IPS DF 6.9 (cell line): ENCODE measurements around the gene ZDHHC9.

ENCODE experiments used
- DNase-seq: peaks from one replicate; pipeline ENCODE4 v3.0.0-alpha.2; 2013; ENCODE audit warnings: low read depth, low spot score
- H3K27ac ChIP-seq: one replicate; pipeline ENCODE4 v1.5.1; 2013; ENCODE audit warnings: low read length, control low read depth
- H3K27me3 ChIP-seq: 2 replicates; pipeline ENCODE4 v1.6.1; 2013; ENCODE audit warnings: mild to moderate bottlenecking, low read length; ENCODE audit not compliant: control insufficient read depth, insufficient read depth
- H3K36me3 ChIP-seq: 2 replicates; pipeline ENCODE4 v1.6.1; 2013; ENCODE audit warnings: low read length; ENCODE audit not compliant: control insufficient read depth, insufficient read depth
- H3K4me1 ChIP-seq: 2 replicates; pipeline ENCODE4 v1.6.1; 2013; ENCODE audit warnings: low read length; ENCODE audit not compliant: control insufficient read depth, insufficient read depth
- H3K4me3 ChIP-seq: 2 replicates; pipeline ENCODE4 v1.5.1; 2013; ENCODE audit warnings: mild to moderate bottlenecking, low read length
- H3K9me3 ChIP-seq: 2 replicates; pipeline ENCODE4 v1.6.1; 2013; ENCODE audit warnings: low read length, inconsistent platforms; ENCODE audit not compliant: control insufficient read depth, insufficient read depth
- whole genome bisulfite sequencing: extraction: QIAGEN DNeasy Blood & Tissue Kit; methylation state at CpG from one replicate; pipeline ENCODE4 v1.1.7; 2013; ENCODE audit warnings: mixed read lengths, missing lambda C conversion rate; ENCODE audit not compliant: insufficient read length, insufficient coverage; 5-methylcytosine and 5-hydroxymethylcytosine counted together

ZDHHC9 gene

DNA sequence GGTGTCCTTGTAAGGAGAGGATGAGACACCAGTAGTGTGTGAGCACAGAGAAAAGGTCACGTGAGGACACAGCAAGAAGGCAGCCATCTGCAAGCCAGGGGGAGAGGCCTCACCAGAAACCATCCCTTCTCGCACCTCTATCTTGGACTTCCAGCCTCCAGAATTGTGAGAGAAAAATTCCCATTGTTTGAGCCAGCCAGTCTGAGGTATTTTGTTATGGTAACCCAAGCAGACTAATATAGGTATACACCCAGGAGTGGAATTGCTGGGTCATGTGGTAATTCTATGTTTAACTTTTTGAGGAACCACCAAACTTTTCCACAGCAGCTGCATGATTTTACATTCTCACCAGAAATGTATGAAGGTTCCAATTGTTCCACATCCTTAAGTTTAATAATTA is 25.6 kb downstream of the ZDHHC9 start:
- no peak for DNase-seq
- Histone ChIP-seq H3K9me3 (no peaks in the 10 kb centered on the region), H3K27me3 (no peaks in the 10 kb centered on the region), H3K4me1 (no peaks in the 10 kb centered on the region), H3K4me3 (no peak overlapping the region), H3K36me3 (no peaks in the 10 kb centered on the region), H3K27ac (no peak overlapping the region)
- no CpG with 5 or more reads among the region's 2 CpGs for WGBS

GRCh38 chrX:129813662-129814368 is 29.9 kb downstream of the ZDHHC9 start:
- Histone ChIP-seq H3K4me3 (no peak overlapping the region), H3K4me1 (no peaks in the 10 kb centered on the region), H3K27me3 (no peaks in the 10 kb centered on the region), H3K27ac (no peak overlapping the region), H3K9me3 (no peaks in the 10 kb centered on the region), H3K36me3 (peaks cover 3% of the 10 kb centered on the region; the same call in 1 of the 2 replicates)
- no CpG with 5 or more reads among the region's 6 CpGs for WGBS
- DNase-seq: no peak

- Histone ChIP-seq H3K4me1 (no peaks in the 10 kb centered on the region), H3K4me3 (no peak overlapping the region), H3K9me3 (no peaks in the 10 kb centered on the region), H3K27me3 (no peaks in the 10 kb centered on the region), H3K36me3 (peaks cover 5% of the 10 kb centered on the region; the same call in 1 of the 2 replicates), H3K27ac (no peak overlapping the region)
- DNase-seq: no peak
- no CpG with 5 or more reads among the region's 7 CpGs for WGBS
Measured at GRCh38 chrX:129808829-129809796, 34.6 kb downstream of the ZDHHC9 start.

DNA sequence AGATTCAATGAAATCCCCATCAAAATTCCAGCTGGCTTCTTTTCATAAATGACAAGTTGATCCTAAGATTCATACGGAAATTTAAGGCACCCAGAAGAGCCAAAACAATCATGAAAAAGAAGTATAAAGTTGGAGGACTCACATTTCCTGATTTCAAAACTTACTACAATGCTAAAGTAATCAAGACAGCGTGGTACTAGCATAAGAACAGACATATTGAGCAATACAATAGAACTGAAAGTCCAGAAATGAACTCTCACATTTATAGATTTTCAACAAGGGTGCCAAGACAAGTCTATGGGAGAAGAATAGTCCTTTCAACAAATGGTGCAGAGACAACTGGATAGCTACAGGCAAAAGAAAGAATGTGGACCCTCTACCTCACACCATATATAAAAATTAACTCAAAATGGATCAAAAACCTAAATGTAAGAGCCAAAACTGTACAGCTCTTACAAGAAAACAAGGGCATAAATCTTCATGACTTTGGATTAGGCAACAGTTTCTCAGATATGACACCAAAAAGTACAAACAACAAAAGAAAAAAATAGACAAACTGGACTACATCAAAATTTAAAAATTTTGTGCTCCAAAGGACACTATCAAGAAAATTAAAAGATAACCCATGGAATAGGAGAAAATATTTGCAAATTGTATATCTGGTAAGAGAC is 35.4 kb downstream of the ZDHHC9 start:
- no CpG with 5 or more reads among the region's 2 CpGs for WGBS
- Histone ChIP-seq H3K27ac (no peak overlapping the region), H3K4me1 (no peaks in the 10 kb centered on the region), H3K4me3 (no peak overlapping the region), H3K36me3 (peaks cover 5% of the 10 kb centered on the region; the same call in 1 of the 2 replicates), H3K9me3 (no peaks in the 10 kb centered on the region), H3K27me3 (no peaks in the 10 kb centered on the region)
- no peak for DNase-seq

DNA sequence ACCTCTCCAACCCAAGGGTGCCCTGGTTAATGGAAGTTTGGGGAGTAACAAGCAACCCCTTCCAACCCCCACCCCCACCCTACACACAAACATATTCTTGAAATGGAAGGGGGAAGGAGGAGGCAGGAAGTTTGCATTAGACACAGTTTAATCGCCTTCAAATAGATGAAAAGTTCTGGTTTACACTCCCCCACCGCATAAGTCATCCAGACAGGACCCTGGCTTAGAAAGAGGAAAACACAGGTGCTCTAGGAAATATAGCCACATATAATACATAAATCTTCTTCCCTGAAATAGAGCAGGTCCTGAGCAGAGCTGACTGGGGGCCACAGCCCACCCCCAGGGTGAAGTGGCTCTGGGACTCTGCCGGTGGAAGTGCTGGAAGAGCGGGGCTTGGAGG is 38.9 kb downstream of the ZDHHC9 start:
- Histone ChIP-seq H3K27me3 (no peaks in the 10 kb centered on the region), H3K4me3 (no peak overlapping the region), H3K4me1 (no peaks in the 10 kb centered on the region), H3K27ac (no peak overlapping the region), H3K9me3 (no peaks in the 10 kb centered on the region), H3K36me3 (0 out of 2 replicates have a peak, but pooled peaks cover 3% of the 10 kb centered on the region)
- WGBS: no CpG with 5 or more reads among the region's 4 CpGs
- DNase-seq: no peak

- Histone ChIP-seq H3K36me3 (0 out of 2 replicates have a peak, but pooled peaks cover 3% of the 10 kb centered on the region), H3K27me3 (no peaks in the 10 kb centered on the region), H3K27ac (no peak overlapping the region), H3K4me1 (no peaks in the 10 kb centered on the region), H3K4me3 (no peak overlapping the region), H3K9me3 (no peaks in the 10 kb centered on the region)
- no peak for DNase-seq
- WGBS: no CpG with 5 or more reads among the region's 1 CpG
Measured at GRCh38 chrX:129802863-129803262, 40.8 kb downstream of the ZDHHC9 start.

DNA sequence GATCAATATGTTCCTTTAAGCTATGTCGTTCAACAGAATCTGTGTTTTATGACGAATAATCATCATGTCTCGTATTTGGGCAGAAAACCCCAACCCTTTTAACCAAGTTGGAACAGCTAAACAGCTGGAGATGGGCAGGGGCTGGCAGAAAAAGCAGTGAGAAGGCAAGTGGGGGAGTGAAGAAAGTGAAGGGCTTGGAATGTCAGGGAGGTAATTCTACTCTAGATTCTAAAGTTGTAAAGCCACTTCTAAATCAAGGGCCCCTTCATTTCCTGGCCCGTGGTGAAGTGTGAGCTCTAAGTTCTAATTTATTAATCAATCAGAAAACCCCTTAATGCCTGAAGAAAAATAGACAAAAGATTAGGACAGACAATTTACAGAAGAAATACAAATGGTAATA is 43.5 kb downstream of the ZDHHC9 start:
- no peak for DNase-seq
- no peaks in the 10 kb centered on the region for H3K36me3 ChIP-seq
- no peaks in the 10 kb centered on the region for H3K9me3 ChIP-seq
- no CpG with 5 or more reads among the region's 4 CpGs for WGBS
- H3K27me3 ChIP-seq: no peaks in the 10 kb centered on the region
- no peaks in the 10 kb centered on the region for H3K4me1 ChIP-seq
- H3K4me3 ChIP-seq: no peak overlapping the region
- H3K27ac ChIP-seq: no peak overlapping the region

GRCh38 chrX:129798888-129799287 is 44.8 kb downstream of the ZDHHC9 start:
- Histone ChIP-seq H3K4me3 (no peak overlapping the region), H3K27me3 (no peaks in the 10 kb centered on the region), H3K36me3 (no peaks in the 10 kb centered on the region), H3K4me1 (no peaks in the 10 kb centered on the region), H3K9me3 (no peaks in the 10 kb centered on the region), H3K27ac (no peak overlapping the region)
- no CpG with 5 or more reads among the region's 5 CpGs for WGBS
- no peak for DNase-seq

DNA sequence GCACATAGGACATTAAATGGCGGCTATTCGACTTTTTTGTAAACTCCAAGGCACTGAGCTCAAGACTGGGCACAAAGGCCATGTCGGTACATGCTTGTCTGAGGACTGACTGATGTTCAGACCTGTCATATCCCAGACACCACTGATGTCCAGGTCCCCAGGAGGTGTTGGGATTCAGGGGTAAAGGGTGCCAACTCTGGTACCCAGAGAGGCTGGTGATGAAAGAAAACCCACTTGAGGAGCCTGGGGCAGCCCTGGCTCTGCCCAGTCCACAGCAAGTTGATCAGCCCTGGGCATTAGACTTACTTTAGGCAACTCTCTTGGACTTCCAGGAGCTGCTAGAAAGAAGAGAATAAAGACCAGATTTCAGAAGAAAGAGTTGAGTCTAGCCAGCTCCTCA is 45.2 kb downstream of the ZDHHC9 start:
- H3K27ac ChIP-seq: no peak overlapping the region
- no peaks in the 10 kb centered on the region for H3K4me1 ChIP-seq
- no peaks in the 10 kb centered on the region for H3K27me3 ChIP-seq
- no peak for DNase-seq
- H3K36me3 ChIP-seq: no peaks in the 10 kb centered on the region
- H3K4me3 ChIP-seq: no peak overlapping the region
- WGBS: no CpG with 5 or more reads among the region's 3 CpGs
- no peaks in the 10 kb centered on the region for H3K9me3 ChIP-seq

DNA sequence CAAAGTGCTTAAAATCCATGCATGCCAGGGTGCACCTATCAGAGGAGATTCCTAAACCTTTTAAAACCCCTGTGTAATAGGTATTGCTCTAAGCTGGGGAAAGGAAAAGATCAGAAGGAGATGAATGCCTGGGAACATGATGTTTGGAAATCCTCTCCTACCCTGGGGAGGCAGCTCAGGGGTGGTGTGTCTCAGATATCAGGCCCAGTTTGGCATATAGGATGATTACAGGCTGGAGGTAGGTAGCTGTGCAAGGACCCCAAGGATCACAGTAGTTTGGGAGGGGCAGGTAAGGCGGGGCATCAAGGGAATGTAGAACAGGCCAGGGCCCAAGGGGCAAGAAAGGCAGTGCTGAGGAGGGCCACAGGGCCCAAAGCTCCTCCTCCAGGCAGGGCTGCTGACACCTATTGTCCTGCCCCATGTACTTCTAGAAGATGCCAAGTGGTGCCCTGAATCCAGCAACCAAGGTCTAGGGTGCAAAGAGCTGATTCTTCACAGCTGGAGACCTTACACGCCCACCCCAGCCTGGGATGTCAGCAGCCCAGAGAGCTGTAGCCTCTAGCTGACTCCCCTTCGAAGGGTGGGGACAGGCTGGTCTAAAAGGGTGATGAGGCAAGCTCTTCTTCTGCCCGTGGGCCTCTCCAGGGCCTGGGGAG is 46.3 kb downstream of the ZDHHC9 start:
- WGBS: no CpG with 5 or more reads among the region's 4 CpGs
- no peak for DNase-seq
- no peaks in the 10 kb centered on the region for H3K36me3 ChIP-seq
- H3K27me3 ChIP-seq: no peaks in the 10 kb centered on the region
- H3K4me1 ChIP-seq: no peaks in the 10 kb centered on the region
- no peak overlapping the region for H3K27ac ChIP-seq
- H3K9me3 ChIP-seq: no peaks in the 10 kb centered on the region
- H3K4me3 ChIP-seq: no peak overlapping the region
